PC-3 (cell line): Measurements from ENCODE around the gene REXO1.
"Not testable (repeated sequence)": the region's sequence is repeated elsewhere in the genome, so short reads cannot be mapped to it uniquely, and the experiment has no call there.

ENCODE experiments used
- CTCF ChIP-seq: fragments of 300-600 bp; sonication (generic); conservative IDR thresholded peaks from 2 replicates; pipeline ENCODE4 v1.5.1; 2017; ENCODE audit warnings: antibody characterized with exemption, low read depth, mild to moderate bottlenecking, low read length
- EZH2 ChIP-seq: fragments of 300-600 bp; sonication (generic); IDR thresholded peaks from one replicate; pipeline ENCODE4 v1.6.1; 2017; ENCODE audit warnings: antibody characterized with exemption, mild to moderate bottlenecking, low read length; ENCODE audit not compliant: unreplicated experiment

GRCh38 chr19:1876496-1877279 lies 28.4 kb upstream of the REXO1 start:
- not testable (repeated sequence) for TF ChIP-seq EZH2, CTCF
